ENCODE data around the gene TACC2. TPM values are rescaled to one million over a fixed set of nuclear protein-coding genes. Genes with fewer than 3 reads are reported as not detected.

TACC2 gene
- total and polyA plus RNA-seq, 2 experiments from 2014 or later: 30.8 to 35.9 TPM

DNA sequence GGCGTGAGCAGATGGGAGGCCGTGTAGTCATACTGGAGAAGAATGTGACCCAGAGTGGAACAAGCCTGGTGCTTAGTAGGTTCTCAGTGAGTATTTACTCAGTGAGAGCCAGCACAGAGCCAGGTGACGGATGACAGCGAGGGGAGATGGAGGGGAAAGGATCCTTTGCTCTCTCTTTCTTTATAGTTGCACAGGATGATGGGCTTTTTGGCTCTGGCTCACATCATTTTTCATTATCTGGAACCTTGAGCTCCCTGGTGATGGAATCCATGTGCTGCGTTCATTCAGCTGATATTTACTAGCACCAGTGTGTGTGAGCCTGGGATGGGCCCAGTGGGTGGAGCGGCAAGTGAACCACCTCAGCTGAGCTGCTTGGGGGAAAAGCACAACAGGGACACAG, 299.3 kb downstream of the TACC2 start:
- Histone ChIP-seq H3K9me2 (ENCODE audit: insufficient read depth) (no peaks in the 10 kb centered on the region), H3K27ac (ENCODE audit: low read depth) (no peak overlapping the region), H3F3A (replicated peaks; ENCODE audit: low read depth) (no peaks in the 10 kb centered on the region), H3K36me3 (ENCODE audit: insufficient read depth) (no peaks in the 10 kb centered on the region), H4K20me1 (replicated peaks; ENCODE audit: insufficient read depth) (no peaks in the 10 kb centered on the region), H3K4me3 (no peak overlapping the region), H3K4me1 (ENCODE audit: insufficient read depth) (no peaks in the 10 kb centered on the region), H3K27me3 (ENCODE audit: insufficient read depth) (no peaks in the 10 kb centered on the region), H3K79me2 (replicated peaks; ENCODE audit: insufficient read depth) (no peaks in the 10 kb centered on the region), H3K4me2 (no peak overlapping the region), H2AFZ (no peak overlapping the region)
- H3K27me3 Mint-ChIP-seq (ENCODE audit: insufficient read depth, low read depth, poor library complexity): peaks cover 1% of the 10 kb centered on the region
- no peak overlapping the region for H3K27ac Mint-ChIP-seq
- no peak for ATAC-seq
- H3K4me1 Mint-ChIP-seq: peaks cover 14% of the 10 kb centered on the region
- TF ChIP-seq, protein P1, sequence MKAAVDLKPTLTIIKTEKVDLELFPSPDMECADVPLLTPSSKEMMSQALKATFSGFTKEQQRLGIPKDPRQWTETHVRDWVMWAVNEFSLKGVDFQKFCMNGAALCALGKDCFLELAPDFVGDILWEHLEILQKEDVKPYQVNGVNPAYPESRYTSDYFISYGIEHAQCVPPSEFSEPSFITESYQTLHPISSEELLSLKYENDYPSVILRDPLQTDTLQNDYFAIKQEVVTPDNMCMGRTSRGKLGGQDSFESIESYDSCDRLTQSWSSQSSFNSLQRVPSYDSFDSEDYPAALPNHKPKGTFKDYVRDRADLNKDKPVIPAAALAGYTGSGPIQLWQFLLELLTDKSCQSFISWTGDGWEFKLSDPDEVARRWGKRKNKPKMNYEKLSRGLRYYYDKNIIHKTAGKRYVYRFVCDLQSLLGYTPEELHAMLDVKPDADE (IDR thresholded peaks at IDR 0.05): no peak
- TF ChIP-seq ZNF114 (CRISPR knock-in tag; IDR thresholded peaks at IDR 0.05): no peak
- no peak for TF ChIP-seq EZH2 (IDR thresholded peaks at IDR 0.05; ENCODE audit: low read depth, unreplicated experiment)
- TF ChIP-seq, protein P2, sequence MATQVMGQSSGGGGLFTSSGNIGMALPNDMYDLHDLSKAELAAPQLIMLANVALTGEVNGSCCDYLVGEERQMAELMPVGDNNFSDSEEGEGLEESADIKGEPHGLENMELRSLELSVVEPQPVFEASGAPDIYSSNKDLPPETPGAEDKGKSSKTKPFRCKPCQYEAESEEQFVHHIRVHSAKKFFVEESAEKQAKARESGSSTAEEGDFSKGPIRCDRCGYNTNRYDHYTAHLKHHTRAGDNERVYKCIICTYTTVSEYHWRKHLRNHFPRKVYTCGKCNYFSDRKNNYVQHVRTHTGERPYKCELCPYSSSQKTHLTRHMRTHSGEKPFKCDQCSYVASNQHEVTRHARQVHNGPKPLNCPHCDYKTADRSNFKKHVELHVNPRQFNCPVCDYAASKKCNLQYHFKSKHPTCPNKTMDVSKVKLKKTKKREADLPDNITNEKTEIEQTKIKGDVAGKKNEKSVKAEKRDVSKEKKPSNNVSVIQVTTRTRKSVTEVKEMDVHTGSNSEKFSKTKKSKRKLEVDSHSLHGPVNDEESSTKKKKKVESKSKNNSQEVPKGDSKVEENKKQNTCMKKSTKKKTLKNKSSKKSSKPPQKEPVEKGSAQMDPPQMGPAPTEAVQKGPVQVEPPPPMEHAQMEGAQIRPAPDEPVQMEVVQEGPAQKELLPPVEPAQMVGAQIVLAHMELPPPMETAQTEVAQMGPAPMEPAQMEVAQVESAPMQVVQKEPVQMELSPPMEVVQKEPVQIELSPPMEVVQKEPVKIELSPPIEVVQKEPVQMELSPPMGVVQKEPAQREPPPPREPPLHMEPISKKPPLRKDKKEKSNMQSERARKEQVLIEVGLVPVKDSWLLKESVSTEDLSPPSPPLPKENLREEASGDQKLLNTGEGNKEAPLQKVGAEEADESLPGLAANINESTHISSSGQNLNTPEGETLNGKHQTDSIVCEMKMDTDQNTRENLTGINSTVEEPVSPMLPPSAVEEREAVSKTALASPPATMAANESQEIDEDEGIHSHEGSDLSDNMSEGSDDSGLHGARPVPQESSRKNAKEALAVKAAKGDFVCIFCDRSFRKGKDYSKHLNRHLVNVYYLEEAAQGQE (IDR thresholded peaks at IDR 0.05; ENCODE audit: unreplicated experiment): no peak
- TF ChIP-seq POLR2AphosphoS5 (IDR thresholded peaks at IDR 0.05; ENCODE audit: low read depth): no peak
- TF ChIP-seq, protein P3, sequence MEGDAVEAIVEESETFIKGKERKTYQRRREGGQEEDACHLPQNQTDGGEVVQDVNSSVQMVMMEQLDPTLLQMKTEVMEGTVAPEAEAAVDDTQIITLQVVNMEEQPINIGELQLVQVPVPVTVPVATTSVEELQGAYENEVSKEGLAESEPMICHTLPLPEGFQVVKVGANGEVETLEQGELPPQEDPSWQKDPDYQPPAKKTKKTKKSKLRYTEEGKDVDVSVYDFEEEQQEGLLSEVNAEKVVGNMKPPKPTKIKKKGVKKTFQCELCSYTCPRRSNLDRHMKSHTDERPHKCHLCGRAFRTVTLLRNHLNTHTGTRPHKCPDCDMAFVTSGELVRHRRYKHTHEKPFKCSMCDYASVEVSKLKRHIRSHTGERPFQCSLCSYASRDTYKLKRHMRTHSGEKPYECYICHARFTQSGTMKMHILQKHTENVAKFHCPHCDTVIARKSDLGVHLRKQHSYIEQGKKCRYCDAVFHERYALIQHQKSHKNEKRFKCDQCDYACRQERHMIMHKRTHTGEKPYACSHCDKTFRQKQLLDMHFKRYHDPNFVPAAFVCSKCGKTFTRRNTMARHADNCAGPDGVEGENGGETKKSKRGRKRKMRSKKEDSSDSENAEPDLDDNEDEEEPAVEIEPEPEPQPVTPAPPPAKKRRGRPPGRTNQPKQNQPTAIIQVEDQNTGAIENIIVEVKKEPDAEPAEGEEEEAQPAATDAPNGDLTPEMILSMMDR (conservative IDR thresholded peaks at IDR 0.05; ENCODE audit: low read depth in 2 of 2): no peak
- H3K9me3 Mint-ChIP-seq: no peaks in the 10 kb centered on the region; the same call in 2 of the 3 replicates
- no peak for DNase-seq (ENCODE audit: low spot score)
- H3K36me3 Mint-ChIP-seq (ENCODE audit: low read depth): no peaks in the 10 kb centered on the region
- H3K4me3 Mint-ChIP-seq: no peak overlapping the region

DNA sequence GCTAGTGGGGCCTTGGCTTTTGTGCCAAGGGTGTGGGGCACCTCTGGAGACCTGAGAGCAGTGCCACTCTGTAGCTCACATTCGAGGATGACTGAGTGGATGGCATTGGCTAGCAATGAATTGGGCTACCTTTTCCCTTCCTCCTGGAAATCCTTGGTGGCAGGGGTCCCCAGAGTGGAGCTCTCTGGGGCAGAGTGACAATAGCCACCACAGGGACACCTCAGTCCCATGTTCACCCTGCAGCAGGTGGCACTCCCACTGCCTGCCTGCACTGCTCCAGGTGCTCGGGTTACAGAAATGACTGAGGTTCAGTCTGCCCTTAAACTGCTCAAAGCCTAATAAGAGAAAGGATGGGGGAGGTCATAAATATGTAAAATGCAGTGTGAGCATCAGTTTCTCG, 300.0 kb downstream of the TACC2 start:
- H3K4me2 ChIP-seq: no peak overlapping the region
- Mint-ChIP-seq H3K27me3 (ENCODE audit: insufficient read depth, low read depth, poor library complexity) (peaks cover 1% of the 10 kb centered on the region), H3K36me3 (ENCODE audit: low read depth) (no peaks in the 10 kb centered on the region), H3K4me1 (peaks cover 14% of the 10 kb centered on the region), H3K4me3 (no peak overlapping the region), H3K9me3 (no peaks in the 10 kb centered on the region; the same call in 2 of the 3 replicates), H3K27ac (no peak overlapping the region)
- H3K27me3 ChIP-seq (ENCODE audit: insufficient read depth): no peaks in the 10 kb centered on the region
- no peaks in the 10 kb centered on the region for H3K79me2 ChIP-seq (replicated peaks; ENCODE audit: insufficient read depth)
- DNase-seq (ENCODE audit: low spot score) (no peak), ATAC-seq (no peak)
- H2AFZ ChIP-seq: no peak overlapping the region
- no peak overlapping the region for H3K4me3 ChIP-seq
- H3K9me2 ChIP-seq (ENCODE audit: insufficient read depth): no peaks in the 10 kb centered on the region
- no peaks in the 10 kb centered on the region for H3K36me3 ChIP-seq (ENCODE audit: insufficient read depth)
- no peaks in the 10 kb centered on the region for H3K4me1 ChIP-seq (ENCODE audit: insufficient read depth)
- H4K20me1 ChIP-seq (replicated peaks; ENCODE audit: insufficient read depth): no peaks in the 10 kb centered on the region
- H3F3A ChIP-seq (replicated peaks; ENCODE audit: low read depth): no peaks in the 10 kb centered on the region
- no peak overlapping the region for H3K27ac ChIP-seq (ENCODE audit: low read depth)
- TF ChIP-seq, protein P1 (IDR thresholded peaks at IDR 0.05): no peak
- TF ChIP-seq JUNB (IDR thresholded peaks at IDR 0.05; ENCODE audit: unreplicated experiment) (no peak), STAT1 (IDR thresholded peaks at IDR 0.05; ENCODE audit: unreplicated experiment) (no peak), NANOG (IDR thresholded peaks at IDR 0.05; ENCODE audit: borderline replicate concordance) (no peak), ZNF114 (CRISPR knock-in tag; IDR thresholded peaks at IDR 0.05) (no peak)
